HG02943 (cell line): ENCODE data around the gene ERF.

Source experiments
- ATAC-seq: cut with Tn5 transposase; IDR thresholded peaks from one replicate; pipeline ENCODE4 v1.9.1; 2021; ENCODE audit warnings: mild to moderate bottlenecking, low read depth, moderate library complexity; ENCODE audit not compliant: unreplicated experiment

Gene ERF

GRCh38 chr19:42255766-42256745 is 1.1 kb upstream of the ERF start:
- ATAC-seq, result no peak

GRCh38 chr19:42254089-42254849 is 659 bp downstream of the ERF start:
- ATAC-seq, result no peak

- no peak for ATAC-seq
These were observed 1.5 kb downstream of the ERF start for GRCh38 chr19:42253245-42254088.

GRCh38 chr19:42252365-42253244 is 2.3 kb downstream of the ERF start:
- no peak for ATAC-seq

GRCh38 chr19:42251572-42252358 is 3.2 kb downstream of the ERF start:
- no peak for ATAC-seq

- ATAC-seq, result no peak
These were observed 4.0 kb downstream of the ERF start for GRCh38 chr19:42250666-42251531.

- no peak for ATAC-seq
These were observed 4.7 kb downstream of the ERF start for GRCh38 chr19:42250183-42250665.

- no peak for ATAC-seq
These were observed 5.2 kb downstream of the ERF start for GRCh38 chr19:42249769-42250168.

- no peak for ATAC-seq
These were observed 5.7 kb downstream of the ERF start for GRCh38 chr19:42249149-42249750.

GRCh38 chr19:42248270-42249148 is 6.4 kb downstream of the ERF start:
- no peak for ATAC-seq

GRCh38 chr19:42247640-42248199 is 7.2 kb downstream of the ERF start:
- no peak for ATAC-seq

- ATAC-seq, result no peak
These were observed 7.8 kb downstream of the ERF start for GRCh38 chr19:42246922-42247639.

- no peak for ATAC-seq
These were observed 8.6 kb downstream of the ERF start for GRCh38 chr19:42246143-42246921.

GRCh38 chr19:42245231-42245630 is 9.7 kb downstream of the ERF start:
- ATAC-seq, result no peak
